ENCODE measurements around the gene SPAG8.

SPAG8 gene

GRCh38 chr9:35771075-35771433 lies 41.0 kb downstream of the SPAG8 start:
- DNase-seq, result no peak

DNA sequence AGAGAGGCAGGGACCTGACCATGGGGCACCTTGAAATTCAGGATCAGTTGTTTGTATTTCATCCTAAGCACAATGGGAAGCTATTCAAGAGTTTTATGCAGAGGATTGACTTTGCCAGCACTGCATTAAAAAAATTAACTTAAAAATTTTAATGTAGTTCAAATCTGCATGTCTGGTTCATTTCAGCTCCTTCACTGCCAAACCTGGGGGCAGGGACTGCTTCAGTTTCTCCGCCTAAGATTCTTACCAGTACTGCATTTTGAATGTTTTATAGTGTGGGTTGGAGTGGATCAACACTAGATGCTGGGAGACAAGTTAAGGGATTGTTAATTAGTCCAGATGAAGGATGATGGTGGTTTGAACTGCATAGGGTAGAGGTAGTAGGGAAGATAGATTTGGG lies 42.3 kb downstream of the SPAG8 start:
- DNase-seq, result no peak

DNA sequence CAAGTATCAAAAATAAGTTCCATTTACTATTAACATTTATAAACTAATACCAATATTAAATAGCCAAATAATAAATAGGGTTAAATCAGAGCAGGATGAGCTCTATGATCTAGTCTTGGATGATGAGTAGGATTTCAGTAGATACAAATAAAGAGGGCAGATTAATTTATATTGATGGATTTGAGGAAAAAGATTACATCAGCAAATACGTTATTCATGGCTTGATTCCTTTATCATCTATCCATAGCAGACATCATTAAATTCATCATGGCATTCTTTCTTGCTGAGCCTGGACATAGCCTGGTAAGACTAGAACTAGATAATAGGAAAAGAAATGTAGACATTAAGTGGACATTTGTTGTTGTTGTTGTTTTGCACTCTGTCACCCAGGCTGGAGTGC lies 44.6 kb downstream of the SPAG8 start:
- no peak for DNase-seq

DNA sequence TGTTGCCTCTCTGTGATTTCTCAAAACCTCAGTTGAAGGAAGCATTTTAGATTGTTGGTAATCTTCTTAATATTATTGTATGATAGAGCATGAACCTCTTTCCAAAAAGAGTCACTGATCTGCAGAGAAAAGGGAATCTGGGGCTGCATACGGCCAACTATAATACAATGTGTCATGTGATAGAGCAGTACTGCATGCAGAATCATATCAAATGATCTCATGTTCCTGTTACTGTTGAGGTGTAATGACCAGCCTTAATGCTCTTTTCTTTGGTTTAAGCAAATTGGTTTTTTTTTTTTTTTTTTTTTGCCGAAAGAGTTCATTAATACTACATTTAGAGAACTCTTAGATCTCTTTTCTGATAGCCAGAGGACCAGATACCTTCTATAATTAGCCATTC lies 45.1 kb downstream of the SPAG8 start:
- DNase-seq, result no peak

DNA sequence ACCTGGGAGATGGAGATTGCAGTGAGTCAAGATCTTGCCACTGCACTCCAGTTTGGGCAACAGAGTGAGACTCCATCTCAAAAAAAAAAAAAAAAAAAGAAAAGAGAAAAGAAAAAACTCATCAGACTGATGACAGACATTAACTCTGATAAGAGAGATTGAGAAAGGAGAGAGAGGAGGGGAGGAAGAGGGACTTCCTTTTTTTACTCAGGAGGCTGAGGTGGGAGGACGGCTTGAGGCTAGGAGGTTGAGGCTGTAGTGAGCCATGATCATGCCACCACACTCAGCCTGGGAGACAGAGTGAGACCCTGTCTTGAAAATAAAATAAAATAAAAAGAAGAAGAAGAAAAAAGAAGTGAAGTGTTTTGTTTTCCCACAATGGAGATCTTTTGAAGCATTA lies 48.3 kb downstream of the SPAG8 start:
- no peak for DNase-seq

GRCh38 chr9:35763181-35763580 lies 48.9 kb downstream of the SPAG8 start:
- no peak for DNase-seq

- DNase-seq, result no peak
These were observed 51.4 kb downstream of the SPAG8 start for GRCh38 chr9:35760651-35761050.

DNA sequence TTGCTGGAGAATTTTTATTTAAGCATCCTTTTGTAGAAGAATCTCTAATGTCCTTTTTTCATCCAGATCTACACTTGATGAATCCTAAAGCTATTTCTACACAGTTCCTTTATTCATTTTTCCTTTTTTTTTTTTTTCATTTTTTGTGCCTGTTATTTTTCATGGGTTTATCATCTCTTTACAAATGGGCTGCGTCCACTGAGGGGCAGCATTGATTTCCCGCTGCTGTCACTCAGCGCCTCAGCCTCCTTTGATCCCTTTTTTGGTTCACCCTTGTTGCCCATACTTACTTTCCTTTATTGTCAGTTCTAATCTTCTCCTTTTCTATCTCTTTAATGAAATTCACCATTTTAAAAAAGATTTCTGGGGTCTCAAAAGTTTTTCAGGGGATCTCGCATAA lies 52.3 kb downstream of the SPAG8 start:
- DNase-seq, result no peak
